ENCODE measurements around the gene TTC31. TPM values are rescaled to one million over a fixed set of nuclear protein-coding genes. Genes with fewer than 3 reads are reported as not detected.
A peak's percentile ranks its signal among the peaks of the same experiment; 100 is the strongest.

The TTC31 gene
- total RNA-seq, 1 donor from 2014 or later = 37.5 TPM

GRCh38 chr2:74524955-74525716 is 42.3 kb downstream of the TTC31 start:
- no peak for DNase-seq (ENCODE audit: extremely low read depth, low read depth, low spot score)

GRCh38 chr2:74525717-74526648 is 43.1 kb downstream of the TTC31 start, which contains the start of gene DQX1:
TSS of gene DQX1 (minus strand) at chr2:74526231. CDS start at chr2:74525729, 502 bp downstream.
- no peak for DNase-seq (ENCODE audit: extremely low read depth, low read depth, low spot score)

GRCh38 chr2:74526649-74527230 is 43.9 kb downstream of the TTC31 start:
- no peak for DNase-seq (ENCODE audit: extremely low read depth, low read depth, low spot score)

- DNase-seq (ENCODE audit: extremely low read depth, low read depth, low spot score) = no peak
Observed at GRCh38 chr2:74527741-74528140, 44.9 kb downstream of the TTC31 start.

GRCh38 chr2:74528600-74529356 is 45.9 kb downstream of the TTC31 start:
- no peak for DNase-seq (ENCODE audit: extremely low read depth, low read depth, low spot score)

- DNase-seq (ENCODE audit: extremely low read depth, low read depth, low spot score) = peak; percentile 73
Observed at GRCh38 chr2:74529357-74530238, 46.7 kb downstream of the TTC31 start, which contains the start of the genes AUP1 and HTRA2. TSS of gene AUP1 (minus strand) at chr2:74529706. CDS start at chr2:74529629, 77 bp downstream. TSS of gene HTRA2 (plus strand) at chr2:74529933. CDS start at chr2:74530007, 74 bp downstream.

- no peak for DNase-seq (ENCODE audit: extremely low read depth, low read depth, low spot score)
Observed at GRCh38 chr2:74530239-74531187, 47.6 kb downstream of the TTC31 start.

- DNase-seq (ENCODE audit: extremely low read depth, low read depth, low spot score) = no peak
Observed at GRCh38 chr2:74531666-74532065, 48.8 kb downstream of the TTC31 start.

GRCh38 chr2:74532222-74532621 is 49.3 kb downstream of the TTC31 start:
- no peak for DNase-seq (ENCODE audit: extremely low read depth, low read depth, low spot score)

GRCh38 chr2:74533464-74533863 is 50.6 kb downstream of the TTC31 start:
- no peak for DNase-seq (ENCODE audit: extremely low read depth, low read depth, low spot score)

GRCh38 chr2:74534411-74534810 is 51.5 kb downstream of the TTC31 start:
- DNase-seq (ENCODE audit: extremely low read depth, low read depth, low spot score) = no peak

GRCh38 chr2:74535440-74535965 is 52.6 kb downstream of the TTC31 start:
- no peak for DNase-seq (ENCODE audit: extremely low read depth, low read depth, low spot score)

- DNase-seq (ENCODE audit: extremely low read depth, low read depth, low spot score) = no peak
Observed at GRCh38 chr2:74536166-74536950, 53.5 kb downstream of the TTC31 start.

- DNase-seq (ENCODE audit: extremely low read depth, low read depth, low spot score) = no peak
Observed at GRCh38 chr2:74537140-74537539, 54.3 kb downstream of the TTC31 start.

- DNase-seq (ENCODE audit: extremely low read depth, low read depth, low spot score) = no peak
Observed at GRCh38 chr2:74538881-74539339, 56.0 kb downstream of the TTC31 start.

GRCh38 chr2:74540291-74540690 is 57.4 kb downstream of the TTC31 start:
- DNase-seq (ENCODE audit: extremely low read depth, low read depth, low spot score) = no peak

GRCh38 chr2:74542978-74543377 is 60.1 kb downstream of the TTC31 start:
- DNase-seq (ENCODE audit: extremely low read depth, low read depth, low spot score) = no peak
